Spleen (tissue), 7 donors: ENCODE data around the gene SUN2.
A peak's percentile ranks its signal among the peaks of the same experiment; 100 is the strongest.

Experiments
- CTCF ChIP-seq, 11 experiments: fragments of 200-600 bp in 7 of 11; fragments of 450-650 bp in 4 of 11; sonication (generic) in 4 of 11; IDR thresholded peaks in 8 of 11; conservative IDR thresholded peaks in 3 of 11; 1 replicate in 7 of 11; 2 replicates in 4 of 11; pipeline versions ENCODE4 v1.4.0 to v1.8.0; 2016 to 2021; ENCODE audit warnings: antibody characterized with exemption in 11 of 11, inconsistent platforms in 4 of 11, mild to moderate bottlenecking in 1 of 11
- POLR2A ChIP-seq, 3 donors: fragments of 450-650 bp; IDR thresholded peaks; one replicate each; pipeline ENCODE4 v1.5.1; 2017; ENCODE audit warnings: antibody characterized with exemption in 3 of 3, mild to moderate bottlenecking in 1 of 3
- POLR2AphosphoS5 ChIP-seq, 3 donors: sonication (generic); formaldehyde crosslinking; IDR thresholded peaks; one replicate each; pipeline ENCODE4 v1.5.1; 2017; ENCODE audit warnings: antibody characterized with exemption in 3 of 3
- donor health status: DM: no; HTN: no; CAD: no; lungs with moderate emphysema.
- donor health status: DM: no; HTN: no; CAD: no.
- donor health status: DM: no; HTN: no; CAD: no.

- TF ChIP-seq CTCF (IDR thresholded peaks at IDR 0.05 in 8 of 11, conservative IDR thresholded peaks at IDR 0.05 in 3 of 11) (no peak), POLR2AphosphoS5 (IDR thresholded peaks at IDR 0.05) (peak in 1 of 3 donors; percentile 1), POLR2A (IDR thresholded peaks at IDR 0.05) (no peak)
Observed at GRCh38 chr22:38741576-38741975, 14.2 kb downstream of the SUN2 start.
